Spleen (tissue), 11 donors: ENCODE data around the gene EZH2. TPM values are rescaled to one million over a fixed set of nuclear protein-coding genes. Genes with fewer than 3 reads are reported as not detected.

Experiments used
- DNase-seq: peaks from one replicate; pipeline ENCODE4 v3.0.0-alpha.2; 2020
- H3K27ac ChIP-seq, 8 donors: fragments of 200-600 bp; sonication (generic) in 7 of 8; 1 replicate in 4 of 8; 2 replicates in 4 of 8; pipeline versions ENCODE4 v1.5.0 to v1.8.0; 2016 to 2021; ENCODE audit warnings: inconsistent platforms in 4 of 8, mild to moderate bottlenecking in 4 of 8, moderate library complexity in 1 of 8
- H3K27me3 ChIP-seq, 7 donors: fragments of 200-600 bp; sonication (generic) in 6 of 7; replicated peaks in 1 of 7; 1 replicate in 4 of 7; 2 replicates in 3 of 7; pipeline versions ENCODE4 v1.5.0 to v1.8.0; 2016 to 2021; ENCODE audit warnings: inconsistent platforms in 3 of 7, mild to moderate bottlenecking in 1 of 7
- H3K36me3 ChIP-seq, 6 donors: fragments of 200-600 bp; sonication (generic) in 5 of 6; 1 replicate in 4 of 6; 2 replicates in 2 of 6; pipeline versions ENCODE4 v1.5.0 to v1.8.0; 2016 to 2021; ENCODE audit warnings: inconsistent platforms in 2 of 6
- H3K4me1 ChIP-seq, 6 donors: fragments of 200-600 bp; sonication (generic) in 5 of 6; 1 replicate in 3 of 6; 2 replicates in 3 of 6; pipeline versions ENCODE4 v1.5.0 to v1.8.0; 2016 to 2021; ENCODE audit warnings: inconsistent platforms in 3 of 6
- H3K4me3 ChIP-seq, 8 donors: fragments of 200-600 bp; sonication (generic) in 7 of 8; 1 replicate in 4 of 8; 2 replicates in 4 of 8; pipeline versions ENCODE4 v1.5.0 to v1.8.0; 2016 to 2021; ENCODE audit warnings: inconsistent platforms in 4 of 8, mild to moderate bottlenecking in 4 of 8, moderate library complexity in 2 of 8
- H3K9me3 ChIP-seq, 8 donors: fragments of 200-600 bp; sonication (generic) in 7 of 8; 1 replicate in 4 of 8; 2 replicates in 4 of 8; pipeline versions ENCODE4 v1.5.0 to v1.8.0; 2016 to 2021; ENCODE audit warnings: inconsistent platforms in 4 of 8
- POLR2A ChIP-seq, 3 donors: fragments of 450-650 bp; IDR thresholded peaks; one replicate each; pipeline ENCODE4 v1.5.1; 2017; ENCODE audit warnings: antibody characterized with exemption in 3 of 3, mild to moderate bottlenecking in 1 of 3
- POLR2AphosphoS5 ChIP-seq, 3 donors: sonication (generic); formaldehyde crosslinking; IDR thresholded peaks; one replicate each; pipeline ENCODE4 v1.5.1; 2017; ENCODE audit warnings: antibody characterized with exemption in 3 of 3
- WGBS, 5 donors: extraction: QIAGEN DNeasy Blood & Tissue Kit in 3 of 5; methylation state at CpG; one replicate each; pipeline versions ENCODE4 v1.1.5 to v1.1.7; 2013 to 2018; 5-methylcytosine and 5-hydroxymethylcytosine counted together
- intact Hi-C: fragments of 100-400 bp; cut with DNase I; formaldehyde crosslinking; loops from one replicate; pipeline ENCODE4 v1.15.0; 2023; ENCODE audit warnings: low total_unique reads
- polyA plus RNA-seq, 3 donors: library from polyadenylated mRNA; stranded (reverse); fragments of 200-250 nt; gene quantifications; one replicate each; pipeline ENCODE4 v1.2.1, GENCODE V29; 2013
- total RNA-seq, 7 donors: library from RNA; depleted of rRNA in 3 of 7; stranded (reverse); fragments of >200 nt in 3 of 7; fragmentation: NEBNext Ultra II Directional in 4 of 7; extraction: Animal tissue kit (Norgen Biotek cat#: 25700) in 4 of 7; gene quantifications; one replicate each; pipeline versions ENCODE4 v1.1.0 to v1.2.1, GENCODE V29; 2016 to 2021
- TF ChIP-seq, protein P1 (sequence below), 11 experiments: fragments of 200-600 bp in 7 of 11; fragments of 450-650 bp in 4 of 11; sonication (generic) in 4 of 11; IDR thresholded peaks in 8 of 11; conservative IDR thresholded peaks in 3 of 11; 1 replicate in 7 of 11; 2 replicates in 4 of 11; pipeline versions ENCODE4 v1.4.0 to v1.8.0; 2016 to 2021; ENCODE audit warnings: antibody characterized with exemption in 11 of 11, inconsistent platforms in 4 of 11, mild to moderate bottlenecking in 1 of 11
- donor health status: healthy with polysubstance abuse.
- donor health status: DM: no; HTN: no; CAD: no; lungs with moderate emphysema.
- donor health status: DM: no; HTN: no; CAD: no.
- donor health status: Bipolar disorder and iron deficiency.
- donor health status: healthy.
- donor health status: DM: no; HTN: no; CAD: no.
- donor health status: DM: yes; HTN: yes; CAD: no.

EZH2 gene
- total and polyA plus RNA-seq, 10 donors: 5.0 to 14.5 (median 7.4) TPM

DNA sequence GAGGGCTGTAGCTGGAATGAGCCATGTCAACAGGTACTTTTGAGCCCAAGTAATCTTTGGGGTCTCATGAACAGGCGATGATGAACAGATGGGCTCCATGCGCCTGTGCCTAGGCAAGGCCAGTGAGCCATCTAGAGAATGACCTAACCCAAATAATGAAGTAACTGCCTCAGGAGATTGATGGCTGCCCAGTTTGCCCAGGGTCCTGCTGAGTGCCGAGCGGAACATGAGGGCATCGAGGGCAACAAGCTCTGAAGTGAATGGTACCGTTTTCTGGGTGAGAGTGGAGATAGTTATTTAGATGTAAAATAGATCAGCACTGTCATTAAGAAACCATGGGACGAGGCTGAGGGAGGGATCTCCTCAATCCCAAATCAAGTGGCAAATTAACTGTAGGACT, 77.9 kb downstream of the EZH2 start:
- no peaks in the 10 kb centered on the region for H3K9me3 ChIP-seq
- no peak overlapping the region for H3K4me3 ChIP-seq
- peaks cover 0 to 92% (median 36%) of the 10 kb centered on the region in 6 donors for H3K36me3 ChIP-seq
- 92 to 96% (median 95%) methylated on average over 7 of the region's 7 CpGs for WGBS, 5 donors
- H3K4me1 ChIP-seq: no peaks in the 10 kb centered on the region
- H3K27ac ChIP-seq: no peak overlapping the region
- TF ChIP-seq POLR2A (IDR thresholded peaks at IDR 0.05) (no peak), POLR2AphosphoS5 (IDR thresholded peaks at IDR 0.05) (no peak)
- TF ChIP-seq, protein P1, sequence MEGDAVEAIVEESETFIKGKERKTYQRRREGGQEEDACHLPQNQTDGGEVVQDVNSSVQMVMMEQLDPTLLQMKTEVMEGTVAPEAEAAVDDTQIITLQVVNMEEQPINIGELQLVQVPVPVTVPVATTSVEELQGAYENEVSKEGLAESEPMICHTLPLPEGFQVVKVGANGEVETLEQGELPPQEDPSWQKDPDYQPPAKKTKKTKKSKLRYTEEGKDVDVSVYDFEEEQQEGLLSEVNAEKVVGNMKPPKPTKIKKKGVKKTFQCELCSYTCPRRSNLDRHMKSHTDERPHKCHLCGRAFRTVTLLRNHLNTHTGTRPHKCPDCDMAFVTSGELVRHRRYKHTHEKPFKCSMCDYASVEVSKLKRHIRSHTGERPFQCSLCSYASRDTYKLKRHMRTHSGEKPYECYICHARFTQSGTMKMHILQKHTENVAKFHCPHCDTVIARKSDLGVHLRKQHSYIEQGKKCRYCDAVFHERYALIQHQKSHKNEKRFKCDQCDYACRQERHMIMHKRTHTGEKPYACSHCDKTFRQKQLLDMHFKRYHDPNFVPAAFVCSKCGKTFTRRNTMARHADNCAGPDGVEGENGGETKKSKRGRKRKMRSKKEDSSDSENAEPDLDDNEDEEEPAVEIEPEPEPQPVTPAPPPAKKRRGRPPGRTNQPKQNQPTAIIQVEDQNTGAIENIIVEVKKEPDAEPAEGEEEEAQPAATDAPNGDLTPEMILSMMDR (IDR thresholded peaks at IDR 0.05 in 8 of 11, conservative IDR thresholded peaks at IDR 0.05 in 3 of 11): no peak
- no peak for DNase-seq
- no peaks in the 10 kb centered on the region for H3K27me3 ChIP-seq
- intact Hi-C loops: no loop called here

DNA sequence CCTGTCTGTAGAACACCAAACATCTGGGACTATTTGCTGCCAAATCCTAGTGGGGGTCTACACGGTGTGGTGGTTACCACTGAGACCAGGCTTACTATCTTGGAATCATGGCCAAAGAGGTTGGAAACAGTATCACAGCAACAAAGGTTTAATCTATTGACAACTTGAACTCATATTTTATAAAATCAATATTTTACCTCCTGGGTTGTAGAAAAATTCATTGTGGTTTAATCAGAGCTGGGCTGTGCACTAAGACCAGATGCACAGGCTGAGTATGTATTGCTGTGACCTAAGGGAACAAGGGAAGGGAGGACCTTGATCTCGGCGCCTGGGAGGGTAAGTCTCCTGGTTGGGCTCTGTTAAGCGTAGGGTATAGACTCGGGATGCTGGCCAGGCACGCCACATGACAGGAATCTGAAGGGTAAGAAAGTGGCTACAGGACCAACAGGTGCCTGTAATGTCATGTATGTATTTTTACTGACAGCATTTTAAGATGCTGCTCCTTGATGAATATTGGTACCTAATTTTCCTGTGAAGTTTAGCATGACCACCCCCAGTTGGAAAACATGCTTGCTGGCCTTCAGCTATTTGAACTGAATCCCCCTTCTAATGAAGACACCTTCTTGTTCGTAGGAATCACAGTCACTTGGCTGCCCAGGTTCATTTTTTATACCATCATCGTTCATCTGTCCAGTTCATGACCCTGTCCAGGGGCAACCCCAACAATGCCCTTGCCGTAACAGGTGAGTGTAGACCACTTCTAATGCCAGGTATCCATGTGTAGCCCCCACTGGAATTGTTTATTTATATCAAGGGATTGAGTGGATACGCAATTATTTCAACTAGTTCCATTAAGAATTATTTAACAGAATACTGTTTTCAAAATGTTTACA, 79.5 kb downstream of the EZH2 start:
- H3K4me1 ChIP-seq: no peaks in the 10 kb centered on the region
- no peak overlapping the region for H3K4me3 ChIP-seq
- WGBS, 5 donors: 84 to 88% (median 86%) methylated on average over 10 of the region's 10 CpGs
- TF ChIP-seq POLR2A (IDR thresholded peaks at IDR 0.05): no peak
- TF ChIP-seq, protein P1 (IDR thresholded peaks at IDR 0.05 in 8 of 11, conservative IDR thresholded peaks at IDR 0.05 in 3 of 11): no peak
- TF ChIP-seq POLR2AphosphoS5 (IDR thresholded peaks at IDR 0.05): no peak
- DNase-seq: no peak
- H3K27me3 ChIP-seq: no peaks in the 10 kb centered on the region
- H3K27ac ChIP-seq: no peak overlapping the region
- intact Hi-C loops: no loop called here
- no peaks in the 10 kb centered on the region for H3K9me3 ChIP-seq
- H3K36me3 ChIP-seq: peaks cover 7 to 92% (median 50%) of the 10 kb centered on the region in 6 donors

DNA sequence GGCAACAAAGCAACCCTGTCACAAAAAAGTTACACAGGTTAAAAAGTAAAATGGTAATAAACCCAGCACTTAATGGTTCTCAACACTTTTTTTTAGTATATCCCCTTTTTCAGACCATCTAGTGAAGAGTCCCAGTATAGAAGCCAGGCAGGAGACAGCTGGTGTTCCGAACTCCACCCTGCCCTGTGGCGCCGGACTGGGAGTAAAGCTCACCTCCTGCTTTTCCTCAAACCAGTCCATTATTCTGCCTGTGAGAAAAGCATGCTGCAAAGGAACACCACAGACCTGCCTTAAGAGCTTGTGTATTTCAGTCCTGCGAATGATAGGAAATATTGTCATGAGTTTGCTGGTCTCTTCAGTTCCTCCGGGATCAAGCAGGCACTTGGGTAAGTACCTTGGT, 81.0 kb downstream of the EZH2 start:
- Histone ChIP-seq H3K27ac (no peak overlapping the region), H3K36me3 (peaks cover 7 to 92% (median 58%) of the 10 kb centered on the region in 6 donors), H3K9me3 (no peaks in the 10 kb centered on the region), H3K27me3 (no peaks in the 10 kb centered on the region), H3K4me1 (no peaks in the 10 kb centered on the region), H3K4me3 (no peak overlapping the region)
- TF ChIP-seq, protein P1 (IDR thresholded peaks at IDR 0.05 in 8 of 11, conservative IDR thresholded peaks at IDR 0.05 in 3 of 11): no peak
- no peak for TF ChIP-seq POLR2AphosphoS5 (IDR thresholded peaks at IDR 0.05)
- TF ChIP-seq POLR2A (IDR thresholded peaks at IDR 0.05): no peak
- intact Hi-C loops: no loop called here
- no peak for DNase-seq
- 91 to 96% (median 95%) methylated on average over 5 of the region's 5 CpGs for WGBS, 5 donors

DNA sequence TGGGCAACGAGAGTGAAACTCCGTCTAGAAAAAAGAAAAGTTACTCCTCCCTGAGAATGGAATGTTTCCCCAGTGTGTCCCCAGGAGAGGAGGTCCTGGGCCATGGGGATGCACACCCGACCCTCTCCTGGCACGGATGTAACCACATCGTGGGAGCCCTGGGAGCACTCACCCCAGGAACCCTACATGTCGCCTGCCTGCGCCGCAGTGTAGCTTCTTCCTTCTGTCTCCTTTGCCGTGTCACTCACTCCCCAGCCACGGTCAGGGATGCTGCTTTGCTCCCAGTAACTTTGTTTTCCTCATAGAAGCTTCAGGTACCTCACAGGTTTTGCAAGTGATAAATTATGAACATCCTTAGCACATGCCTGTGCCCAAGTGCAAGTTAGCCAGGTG, 82.0 kb downstream of the EZH2 start:
- H3K27ac ChIP-seq: no peak overlapping the region
- intact Hi-C loops: no loop called here
- no peaks in the 10 kb centered on the region for H3K4me1 ChIP-seq
- no peaks in the 10 kb centered on the region for H3K27me3 ChIP-seq
- no peaks in the 10 kb centered on the region for H3K9me3 ChIP-seq
- H3K36me3 ChIP-seq: peaks cover 7 to 92% (median 61%) of the 10 kb centered on the region in 6 donors
- H3K4me3 ChIP-seq: no peak overlapping the region
- no peak for DNase-seq
- TF ChIP-seq, protein P1 (IDR thresholded peaks at IDR 0.05 in 8 of 11, conservative IDR thresholded peaks at IDR 0.05 in 3 of 11): no peak
- TF ChIP-seq POLR2AphosphoS5 (IDR thresholded peaks at IDR 0.05): peak in 2 of 3 donors; percentile 17 to 35
- 89 to 97% (median 96%) methylated on average over 10 of the region's 10 CpGs for WGBS, 5 donors
